Tongue (tissue), 2 donors: Measurements from ENCODE around the gene ASB5. TPM values are rescaled to one million over a fixed set of nuclear protein-coding genes. Genes with fewer than 3 reads are reported as not detected.
"Not testable (repeated sequence)": the region's sequence is repeated elsewhere in the genome, so short reads cannot be mapped to it uniquely, and the experiment has no call there.

ENCODE experiments used
- DNase-seq: peaks from one replicate; pipeline ENCODE4 v3.0.0-alpha.2; 2015
- total RNA-seq: library from RNA; depleted of rRNA; stranded (reverse); fragments of >200 nt; gene quantifications from one replicate; pipeline ENCODE4 v1.2.3, GENCODE V29; 2014

Gene ASB5
- total RNA-seq = 206 TPM

- DNase-seq = peak; percentile 65
These were observed at the start of gene ASB5 for GRCh38 chr4:176268963-176269362. TSS of gene ASB5 (minus strand) at chr4:176269222. CDS start at chr4:176269108, 114 bp downstream.

GRCh38 chr4:176313596-176314336, 44.7 kb upstream of the ASB5 start:
- no peak for DNase-seq

- DNase-seq = no peak
These were observed 40.8 kb upstream of the ASB5 start for GRCh38 chr4:176309772-176310171.

GRCh38 chr4:176309046-176309445, 40.0 kb upstream of the ASB5 start:
- DNase-seq = no peak

- no peak for DNase-seq
These were observed 39.4 kb upstream of the ASB5 start for GRCh38 chr4:176308441-176308840.

GRCh38 chr4:176307666-176307930, 38.6 kb upstream of the ASB5 start:
- DNase-seq = no peak

- no peak for DNase-seq
These were observed 38.0 kb upstream of the ASB5 start for GRCh38 chr4:176306837-176307665.

GRCh38 chr4:176303938-176304337, 34.9 kb upstream of the ASB5 start:
- DNase-seq = no peak

GRCh38 chr4:176302283-176303275, 33.6 kb upstream of the ASB5 start:
- no peak for DNase-seq

GRCh38 chr4:176300565-176300964, 31.5 kb upstream of the ASB5 start:
- no peak for DNase-seq

GRCh38 chr4:176300036-176300435, 31.0 kb upstream of the ASB5 start:
- no peak for DNase-seq

GRCh38 chr4:176298664-176299063, 29.6 kb upstream of the ASB5 start:
- DNase-seq = no peak

- not testable (repeated sequence) for DNase-seq
These were observed 26.9 kb upstream of the ASB5 start for GRCh38 chr4:176295907-176296306.

GRCh38 chr4:176293660-176294059, 24.6 kb upstream of the ASB5 start:
- no peak for DNase-seq

- no peak for DNase-seq
These were observed 23.9 kb upstream of the ASB5 start for GRCh38 chr4:176292920-176293319.

GRCh38 chr4:176291748-176292147, 22.7 kb upstream of the ASB5 start:
- DNase-seq = no peak

- DNase-seq = no peak
These were observed 21.5 kb upstream of the ASB5 start for GRCh38 chr4:176290520-176290919.

- no peak for DNase-seq
These were observed 20.5 kb upstream of the ASB5 start for GRCh38 chr4:176289561-176289960.

GRCh38 chr4:176288020-176288419, 19.0 kb upstream of the ASB5 start:
- no peak for DNase-seq

- no peak for DNase-seq
These were observed 18.5 kb upstream of the ASB5 start for GRCh38 chr4:176287546-176287945.

- DNase-seq = no peak
These were observed 17.7 kb upstream of the ASB5 start for GRCh38 chr4:176286728-176287127.

- DNase-seq = not testable (repeated sequence)
These were observed 10.5 kb upstream of the ASB5 start for GRCh38 chr4:176279560-176279959.
